ENCODE results near the gene USP28. TPM values are rescaled to one million over a fixed set of nuclear protein-coding genes. Genes with fewer than 3 reads are reported as not detected.

The USP28 gene
- total and polyA plus RNA-seq, 2 of the 8 experiments (the other 6 are each of a cell fraction or from before 2014, with no cell fraction given), result 82.6 to 119 TPM

GRCh38 chr11:113865873-113866272 is 9.5 kb downstream of the USP28 start (continued):
- no peak for TF ChIP-seq PHF8 (conservative IDR thresholded peaks at IDR 0.05; ENCODE audit: low read depth, low read length)

Data from H1 (cell line).